Measurements from ENCODE around the gene ZNRD2.

ZNRD2 gene

GRCh38 chr11:65589444-65590239 is 19.4 kb downstream of the ZNRD2 start:
- DNase-seq = no peak

DNA sequence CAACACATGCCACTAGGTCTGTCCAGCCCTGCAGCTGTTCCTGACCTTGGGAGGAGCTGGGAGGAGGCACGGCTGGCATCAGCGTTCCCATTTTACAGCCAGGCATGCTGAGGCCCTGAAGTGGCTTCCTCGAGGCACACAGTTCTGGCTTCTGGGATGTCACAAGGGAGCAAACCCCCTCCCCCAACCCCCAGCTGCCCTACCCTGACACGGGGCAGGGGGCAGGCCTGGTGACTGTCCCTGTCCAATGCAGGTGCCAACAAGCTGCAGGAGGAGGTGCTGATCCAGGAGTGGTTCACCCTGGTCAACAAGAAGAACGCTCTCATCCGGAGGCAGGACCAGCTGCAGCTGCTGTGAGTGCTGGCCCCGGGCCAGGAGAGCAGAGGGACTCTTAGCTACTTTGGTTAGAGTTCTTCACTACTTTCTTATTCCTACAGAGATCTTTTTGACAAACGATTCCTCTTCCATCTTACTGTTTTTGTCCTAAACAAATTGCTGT is 20.0 kb downstream of the ZNRD2 start:
- no peak for DNase-seq

- no peak for DNase-seq
Observed at GRCh38 chr11:65591939-65592857, 21.9 kb downstream of the ZNRD2 start.

DNA sequence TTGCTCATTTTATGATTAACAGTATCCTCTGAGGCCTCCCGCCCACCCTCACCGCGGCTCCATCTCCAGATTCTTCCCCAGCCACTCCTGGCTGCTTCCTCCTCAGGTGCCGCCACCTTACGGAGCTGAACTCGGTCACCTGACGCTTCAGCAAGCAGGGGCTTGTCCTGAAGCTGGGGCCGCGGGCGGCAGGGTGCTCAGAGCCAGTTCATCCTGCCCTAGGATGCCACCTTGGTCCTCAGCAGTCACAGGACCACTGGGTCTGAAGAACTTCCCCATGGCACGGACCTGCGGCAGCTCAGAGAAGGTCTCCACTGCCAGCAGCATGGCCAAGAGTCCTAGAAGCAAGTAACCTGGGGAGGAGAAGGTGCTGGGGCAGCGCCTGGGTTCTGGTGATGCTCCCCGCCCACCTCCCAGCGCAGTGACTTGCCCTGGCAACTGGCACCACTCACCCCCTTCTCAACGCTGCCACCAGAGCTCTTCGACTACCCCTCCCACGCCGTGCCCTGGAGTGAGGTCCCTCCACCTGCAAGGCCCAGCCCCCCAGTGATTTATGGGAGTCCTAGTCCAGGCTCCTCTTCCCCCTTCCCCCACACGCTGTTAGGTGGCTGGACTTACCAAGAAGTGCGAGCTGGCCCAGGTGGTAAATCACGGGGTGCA is 22.7 kb downstream of the ZNRD2 start:
- no peak for DNase-seq

DNA sequence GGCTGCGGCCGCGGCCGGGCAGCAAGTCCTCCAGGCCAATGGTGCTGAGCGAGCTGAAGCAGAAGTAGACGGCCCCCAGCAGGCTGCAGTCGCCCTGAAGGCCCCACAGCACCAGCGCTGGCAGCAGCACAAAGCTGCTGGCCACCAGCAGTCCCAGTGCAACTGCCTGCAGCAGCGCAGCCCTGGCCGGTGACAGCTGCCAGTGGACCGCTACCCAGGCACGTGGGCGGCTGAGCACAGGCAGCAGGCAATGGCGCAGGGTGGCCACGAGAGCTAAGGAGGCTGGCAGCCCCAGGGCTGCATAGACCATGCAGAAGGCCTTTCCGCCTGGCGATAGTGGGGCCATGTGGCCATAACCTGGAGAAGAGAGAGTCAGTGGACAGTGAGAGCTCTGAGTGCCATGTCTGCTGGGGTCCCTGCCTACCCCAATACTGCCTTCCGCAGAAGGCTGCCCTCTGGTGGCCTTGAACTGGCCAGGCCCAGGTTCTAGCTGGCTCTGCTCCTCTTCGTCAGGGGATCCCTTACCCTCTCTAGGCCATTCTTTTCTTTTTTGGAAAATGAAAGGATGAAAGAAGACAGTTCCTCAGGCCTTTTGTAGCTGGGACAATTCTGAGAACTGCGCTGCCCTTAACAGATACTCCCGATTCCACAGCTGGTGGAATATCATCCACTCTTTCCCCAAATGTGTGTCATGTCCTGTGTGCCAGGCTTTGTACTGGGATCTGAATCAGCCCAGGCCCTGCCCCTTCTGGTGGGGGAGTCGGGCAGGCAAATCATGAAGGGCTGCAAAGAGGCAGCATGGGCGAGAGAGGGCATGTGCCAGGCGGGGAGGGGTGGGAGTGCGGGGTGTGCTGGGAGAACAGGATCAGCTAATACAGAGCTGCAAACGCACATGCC is 23.5 kb downstream of the ZNRD2 start:
- DNase-seq = peak; percentile 48

DNA sequence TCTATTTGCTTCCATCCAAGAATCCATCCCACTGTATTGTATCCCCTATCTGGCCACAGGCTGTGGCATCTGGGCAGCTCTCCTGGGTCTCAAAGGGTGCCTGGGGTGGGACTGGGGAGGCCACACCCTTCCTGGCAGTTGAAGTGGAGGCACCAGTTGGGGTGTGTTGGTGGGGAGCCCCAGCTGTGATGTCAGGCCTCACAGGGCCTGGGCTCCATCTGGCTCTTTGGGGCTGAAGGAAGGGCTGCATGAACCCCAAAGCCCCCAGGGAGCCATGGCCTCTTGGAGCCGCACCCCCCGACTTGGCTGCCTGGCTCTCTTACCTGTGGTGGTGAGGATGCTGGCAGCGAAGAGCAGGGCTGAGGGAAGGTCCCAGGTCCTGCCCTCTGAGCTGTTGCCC is 24.9 kb downstream of the ZNRD2 start:
- no peak for DNase-seq

DNA sequence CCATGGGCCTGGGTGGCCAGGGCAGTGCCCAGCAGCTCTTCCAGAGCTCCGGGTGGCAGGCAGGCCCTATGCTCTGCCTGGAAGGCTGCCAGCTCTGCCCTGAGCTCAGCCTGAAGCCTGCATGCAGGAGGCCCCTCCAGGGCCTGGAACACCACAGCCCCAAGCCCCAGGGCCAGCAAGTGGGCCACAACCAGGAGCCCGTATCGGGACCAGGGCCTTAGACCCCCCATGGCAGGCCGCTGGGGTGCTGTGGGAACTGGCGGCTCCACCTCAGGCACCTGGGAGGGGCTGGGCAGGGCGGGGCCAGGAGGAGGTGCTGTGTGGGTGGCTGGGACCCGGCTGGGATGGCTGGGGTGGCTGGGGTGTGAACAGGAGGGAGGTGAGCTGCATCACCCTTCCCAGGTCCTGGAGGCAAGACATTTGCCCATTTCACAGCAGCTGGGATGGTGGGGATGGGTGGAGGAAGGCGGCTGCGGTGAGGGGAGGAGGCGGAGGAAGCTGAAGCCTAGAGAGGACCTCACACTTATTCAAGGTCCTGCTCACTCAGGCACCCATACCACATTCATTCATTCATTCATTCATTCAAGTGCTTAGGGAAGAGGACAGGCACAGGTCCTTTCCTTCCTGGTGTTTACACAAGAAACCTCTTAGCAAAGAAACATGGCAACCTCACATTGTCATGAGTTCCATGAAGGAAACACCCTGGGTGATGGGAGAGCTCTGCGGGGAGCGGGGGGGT is 25.4 kb downstream of the ZNRD2 start, which contains the start of gene KCNK7:
KCNK7 (minus strand) TSS at position 258 of the 739 bp plus-strand sequence; CDS start at position 230, 28 bp downstream.
- DNase-seq = no peak

- DNase-seq = no peak
Observed at GRCh38 chr11:65596520-65596919, 26.2 kb downstream of the ZNRD2 start.

DNA sequence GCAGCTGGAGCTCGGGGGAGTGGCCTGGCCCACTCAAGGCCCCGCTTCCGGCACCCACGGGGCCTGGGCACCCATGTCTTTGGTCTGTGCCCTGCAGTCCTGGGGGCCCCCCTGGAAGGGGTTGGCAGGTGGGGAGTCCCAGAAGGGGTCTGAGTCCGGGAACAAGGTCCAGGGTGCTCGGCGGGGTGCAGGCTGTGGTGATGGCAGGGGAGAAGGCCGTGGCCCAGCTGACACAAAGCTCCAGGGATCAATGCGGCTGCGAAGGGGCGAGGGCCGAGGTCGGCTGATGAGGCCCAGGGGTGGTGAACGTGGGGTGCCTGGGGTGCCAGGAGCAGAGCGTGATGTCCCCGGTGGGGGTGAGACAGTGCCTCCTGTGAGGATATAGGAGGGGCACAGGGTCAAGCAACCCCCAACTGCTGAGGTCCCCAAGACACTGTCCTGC is 28.0 kb downstream of the ZNRD2 start:
- no peak for DNase-seq

- no peak for DNase-seq
Observed at GRCh38 chr11:65599216-65599954, 29.1 kb downstream of the ZNRD2 start.

- DNase-seq = no peak
Observed at GRCh38 chr11:65599955-65600246, 29.6 kb downstream of the ZNRD2 start.

GRCh38 chr11:65604258-65604657 is 34.0 kb downstream of the ZNRD2 start:
- no peak for DNase-seq

- DNase-seq = no peak
Observed at GRCh38 chr11:65606876-65607613, 36.8 kb downstream of the ZNRD2 start.

- DNase-seq = no peak
Observed at GRCh38 chr11:65607614-65608426, 37.5 kb downstream of the ZNRD2 start.

DNA sequence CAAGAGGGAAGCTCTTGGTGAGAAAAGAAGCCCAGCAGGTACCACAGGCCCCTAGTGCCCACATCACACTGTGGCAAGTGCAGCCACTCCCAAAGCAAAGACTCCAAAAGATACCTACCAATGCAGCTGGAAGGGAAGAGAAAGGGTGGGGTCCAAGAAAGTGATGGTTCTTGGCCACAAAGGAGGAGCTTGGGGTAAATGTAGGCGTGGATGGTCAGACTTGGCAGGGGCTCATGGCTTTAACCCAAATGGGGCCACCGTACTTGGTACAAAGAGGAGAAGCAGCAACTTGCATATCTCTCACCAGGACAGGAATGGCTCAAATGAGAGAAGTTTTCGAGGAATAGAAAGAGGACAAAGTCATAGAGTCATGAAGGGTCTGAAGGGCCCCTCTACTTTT is 39.0 kb downstream of the ZNRD2 start:
- DNase-seq = no peak

DNA sequence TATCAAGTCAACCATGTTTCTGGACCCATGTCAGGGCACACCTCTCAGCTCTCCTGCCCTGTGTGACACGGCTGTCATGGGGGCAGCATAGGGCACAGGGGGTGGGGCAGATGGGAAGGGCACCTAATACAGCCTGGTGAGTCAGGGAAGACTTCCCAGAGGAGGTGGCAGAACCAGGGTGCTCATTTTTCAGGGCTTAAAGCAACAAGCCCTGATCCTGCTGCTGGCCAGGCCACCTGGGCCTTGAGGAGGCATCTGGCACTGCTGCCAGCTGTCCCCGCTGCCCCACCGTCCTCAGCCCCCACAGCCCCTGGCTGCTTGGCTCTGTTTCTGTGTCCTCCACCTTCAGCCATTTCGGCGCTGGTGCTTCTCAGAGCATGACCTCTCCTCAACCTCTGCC is 39.4 kb downstream of the ZNRD2 start:
- DNase-seq = no peak

DNA sequence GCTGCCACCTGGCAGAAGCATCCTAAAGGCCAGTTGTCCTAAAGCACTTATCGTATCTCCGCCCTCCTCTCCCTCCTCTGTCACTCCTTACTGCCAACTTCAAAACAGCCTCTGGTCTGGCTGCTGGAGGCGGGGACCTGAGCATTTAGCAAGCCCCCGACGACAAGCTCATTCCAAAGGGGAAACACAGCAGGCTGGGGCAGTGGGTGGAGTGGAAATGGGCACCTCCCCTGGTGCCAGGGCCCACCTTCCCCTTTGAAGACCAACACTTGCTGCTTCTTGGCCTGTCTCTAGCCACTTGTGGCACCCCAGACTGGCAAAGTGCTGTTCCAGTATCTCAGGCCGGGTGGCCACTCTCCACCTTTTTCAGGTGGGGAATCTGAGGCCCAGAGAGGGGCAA is 40.1 kb downstream of the ZNRD2 start:
- DNase-seq = no peak

GRCh38 chr11:65611028-65611757 is 40.9 kb downstream of the ZNRD2 start:
- DNase-seq = no peak
